ENCODE results near the gene FXYD6. TPM values are rescaled to one million over a fixed set of nuclear protein-coding genes. Genes with fewer than 3 reads are reported as not detected.
A peak's percentile ranks its signal among the peaks of the same experiment; 100 is the strongest.

Gene FXYD6
- total RNA-seq, 1 donor = 1.3 TPM

DNA sequence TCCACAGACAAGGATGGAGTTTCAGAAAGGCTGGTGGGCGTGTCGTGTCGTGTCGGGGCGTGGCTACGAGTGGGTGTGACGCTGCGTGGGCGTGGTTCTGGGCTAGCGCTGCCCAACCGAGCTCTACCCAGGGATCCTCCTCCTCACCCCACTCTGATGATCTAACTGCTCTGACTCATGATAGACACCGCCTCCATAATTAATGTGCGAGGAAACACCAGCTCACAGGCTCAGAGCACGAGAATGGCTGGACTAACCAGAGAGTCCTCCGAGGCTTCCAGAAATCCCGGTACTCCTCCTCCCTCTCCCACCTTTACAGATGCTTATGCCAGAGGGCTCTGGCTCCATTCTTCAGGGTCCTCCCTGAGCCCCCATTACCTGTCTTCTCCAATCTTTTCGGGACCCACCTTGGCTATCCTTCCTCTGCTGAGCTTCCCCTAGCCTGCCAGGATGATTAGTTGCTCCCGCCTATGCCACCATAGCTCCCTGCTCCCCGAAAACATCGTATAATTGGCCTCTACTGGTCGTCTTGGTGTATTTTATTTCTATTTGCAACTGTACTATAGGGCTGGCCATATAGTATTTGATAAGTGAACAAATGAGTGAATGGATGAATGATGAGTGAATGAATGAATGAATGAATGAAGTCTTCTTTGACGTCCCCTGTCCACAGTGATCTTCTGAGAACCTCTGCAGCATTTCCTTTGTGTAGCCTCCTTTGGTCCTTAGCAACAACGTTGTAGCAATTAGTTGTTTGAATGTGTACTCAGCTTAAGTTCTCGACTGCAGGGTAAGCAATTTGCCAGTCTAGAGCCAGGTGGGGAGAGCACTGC lies 31.0 kb upstream of the FXYD6 start:
- TF ChIP-seq, protein P1, sequence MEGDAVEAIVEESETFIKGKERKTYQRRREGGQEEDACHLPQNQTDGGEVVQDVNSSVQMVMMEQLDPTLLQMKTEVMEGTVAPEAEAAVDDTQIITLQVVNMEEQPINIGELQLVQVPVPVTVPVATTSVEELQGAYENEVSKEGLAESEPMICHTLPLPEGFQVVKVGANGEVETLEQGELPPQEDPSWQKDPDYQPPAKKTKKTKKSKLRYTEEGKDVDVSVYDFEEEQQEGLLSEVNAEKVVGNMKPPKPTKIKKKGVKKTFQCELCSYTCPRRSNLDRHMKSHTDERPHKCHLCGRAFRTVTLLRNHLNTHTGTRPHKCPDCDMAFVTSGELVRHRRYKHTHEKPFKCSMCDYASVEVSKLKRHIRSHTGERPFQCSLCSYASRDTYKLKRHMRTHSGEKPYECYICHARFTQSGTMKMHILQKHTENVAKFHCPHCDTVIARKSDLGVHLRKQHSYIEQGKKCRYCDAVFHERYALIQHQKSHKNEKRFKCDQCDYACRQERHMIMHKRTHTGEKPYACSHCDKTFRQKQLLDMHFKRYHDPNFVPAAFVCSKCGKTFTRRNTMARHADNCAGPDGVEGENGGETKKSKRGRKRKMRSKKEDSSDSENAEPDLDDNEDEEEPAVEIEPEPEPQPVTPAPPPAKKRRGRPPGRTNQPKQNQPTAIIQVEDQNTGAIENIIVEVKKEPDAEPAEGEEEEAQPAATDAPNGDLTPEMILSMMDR (IDR thresholded peaks at IDR 0.05; ENCODE audit: insufficient read depth, low read length) = no peak
- DNase-seq (ENCODE audit: low read depth) = peak; percentile 87
- peak overlapping the region; percentile 35 for H3K4me3 ChIP-seq (ENCODE audit: low read depth, low read length)

DNA sequence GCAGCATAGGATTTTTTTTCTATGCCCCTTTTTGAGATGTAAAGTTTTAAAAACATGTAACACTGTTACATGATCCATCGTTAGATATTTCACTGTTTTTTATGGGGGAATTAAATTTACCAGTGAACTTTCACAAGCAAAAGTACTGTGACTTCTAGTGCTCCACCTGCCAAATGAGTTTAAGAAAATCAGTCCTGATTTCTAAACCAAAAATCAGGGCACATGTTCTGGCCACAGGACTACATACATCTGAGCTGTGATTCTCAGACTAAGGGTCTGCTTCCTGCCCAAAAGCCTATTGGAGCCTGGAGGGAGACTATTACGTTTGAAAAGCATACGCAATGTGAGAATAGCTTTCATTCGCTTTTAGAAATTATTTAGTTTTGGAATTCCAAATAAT lies 30.3 kb upstream of the FXYD6 start:
- TF ChIP-seq, protein P1 (IDR thresholded peaks at IDR 0.05; ENCODE audit: insufficient read depth, low read length) = no peak
- H3K4me3 ChIP-seq (ENCODE audit: low read depth, low read length) = no peak overlapping the region
- no peak for DNase-seq (ENCODE audit: low read depth)

DNA sequence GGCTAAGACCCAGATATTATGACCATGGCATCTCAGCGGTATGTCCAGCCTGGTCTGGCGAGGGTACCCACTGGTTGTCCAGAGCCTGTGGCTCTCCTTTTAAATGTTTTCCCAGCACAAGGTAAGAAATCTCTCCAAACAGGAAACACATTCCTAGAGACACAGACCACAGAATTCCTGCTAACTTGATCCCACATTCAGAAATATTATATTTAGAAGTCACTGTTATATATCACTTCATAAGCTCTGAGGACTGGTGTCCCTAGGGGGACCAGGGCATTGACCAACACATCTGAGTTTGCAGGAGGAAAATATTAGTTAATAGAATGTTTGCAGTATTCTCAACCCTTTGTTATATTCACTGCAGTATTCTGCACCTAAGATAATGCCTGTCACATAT lies 29.7 kb upstream of the FXYD6 start:
- DNase-seq (ENCODE audit: low read depth) = no peak
- TF ChIP-seq, protein P1 (IDR thresholded peaks at IDR 0.05; ENCODE audit: insufficient read depth, low read length) = no peak
- no peak overlapping the region for H3K4me3 ChIP-seq (ENCODE audit: low read depth, low read length)

DNA sequence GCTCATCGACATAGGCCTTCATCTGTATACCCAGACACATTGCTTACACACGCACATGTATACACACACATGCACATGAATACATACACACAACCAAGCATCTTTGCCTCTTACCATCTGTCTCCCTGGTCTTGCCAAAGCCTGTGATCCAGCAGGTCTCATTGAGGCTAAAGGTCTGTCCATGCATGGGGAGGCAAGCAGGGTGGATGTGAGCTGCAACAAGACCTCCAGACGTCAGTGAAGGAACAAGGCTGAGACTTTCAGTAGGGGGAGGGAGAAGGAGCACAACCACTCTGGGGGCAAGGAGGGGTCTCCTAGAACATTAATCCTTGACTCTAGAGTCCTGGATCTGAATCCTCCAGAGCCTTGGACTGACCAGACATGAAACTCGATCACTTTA lies 29.1 kb upstream of the FXYD6 start:
- no peak for DNase-seq (ENCODE audit: low read depth)
- no peak overlapping the region for H3K4me3 ChIP-seq (ENCODE audit: low read depth, low read length)
- TF ChIP-seq, protein P1 (IDR thresholded peaks at IDR 0.05; ENCODE audit: insufficient read depth, low read length) = no peak

DNA sequence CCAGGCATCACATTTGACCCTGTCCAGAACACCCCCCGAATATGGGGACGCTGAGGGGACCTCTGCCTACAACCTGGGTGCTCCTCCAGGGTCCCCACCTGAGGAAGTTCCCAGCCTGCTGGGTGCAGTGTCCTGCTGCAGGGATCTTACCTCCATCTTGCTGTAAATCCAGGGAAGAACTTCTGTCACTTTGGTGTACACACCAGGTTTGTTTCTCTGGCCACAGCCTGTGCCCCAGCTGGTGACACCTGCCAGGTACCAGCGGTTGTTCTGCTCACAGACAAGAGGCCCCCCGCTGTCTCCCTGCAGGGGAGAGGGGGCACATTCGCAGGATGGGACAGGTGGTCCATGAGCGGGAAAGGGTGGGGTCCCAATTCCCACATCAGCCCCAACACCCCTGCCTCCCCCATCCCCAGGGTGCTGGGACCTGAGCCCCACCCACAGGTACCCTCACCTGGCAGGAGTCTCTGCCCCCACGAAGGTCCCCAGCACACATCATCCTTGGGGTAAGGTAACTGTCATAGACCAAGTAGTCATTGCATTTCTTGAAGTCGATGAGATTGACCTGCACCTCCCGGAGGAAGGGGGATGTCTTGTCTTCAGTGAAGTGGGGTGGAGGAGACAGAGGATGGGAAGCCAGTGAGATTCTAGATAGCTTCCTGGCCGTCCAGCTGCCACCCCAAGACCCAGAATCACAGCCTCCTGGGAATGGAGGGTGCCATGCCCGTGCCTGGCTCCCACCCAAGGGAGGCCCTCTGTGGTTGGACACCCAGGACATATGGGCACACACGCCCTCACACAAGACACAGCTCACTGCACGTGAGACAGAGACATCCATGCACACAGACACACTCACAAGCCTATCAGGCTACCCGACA lies 27.3 kb upstream of the FXYD6 start:
- H3K4me3 ChIP-seq (ENCODE audit: low read depth, low read length) = no peak overlapping the region
- TF ChIP-seq, protein P1 (IDR thresholded peaks at IDR 0.05; ENCODE audit: insufficient read depth, low read length) = no peak
- DNase-seq (ENCODE audit: low read depth) = no peak

DNA sequence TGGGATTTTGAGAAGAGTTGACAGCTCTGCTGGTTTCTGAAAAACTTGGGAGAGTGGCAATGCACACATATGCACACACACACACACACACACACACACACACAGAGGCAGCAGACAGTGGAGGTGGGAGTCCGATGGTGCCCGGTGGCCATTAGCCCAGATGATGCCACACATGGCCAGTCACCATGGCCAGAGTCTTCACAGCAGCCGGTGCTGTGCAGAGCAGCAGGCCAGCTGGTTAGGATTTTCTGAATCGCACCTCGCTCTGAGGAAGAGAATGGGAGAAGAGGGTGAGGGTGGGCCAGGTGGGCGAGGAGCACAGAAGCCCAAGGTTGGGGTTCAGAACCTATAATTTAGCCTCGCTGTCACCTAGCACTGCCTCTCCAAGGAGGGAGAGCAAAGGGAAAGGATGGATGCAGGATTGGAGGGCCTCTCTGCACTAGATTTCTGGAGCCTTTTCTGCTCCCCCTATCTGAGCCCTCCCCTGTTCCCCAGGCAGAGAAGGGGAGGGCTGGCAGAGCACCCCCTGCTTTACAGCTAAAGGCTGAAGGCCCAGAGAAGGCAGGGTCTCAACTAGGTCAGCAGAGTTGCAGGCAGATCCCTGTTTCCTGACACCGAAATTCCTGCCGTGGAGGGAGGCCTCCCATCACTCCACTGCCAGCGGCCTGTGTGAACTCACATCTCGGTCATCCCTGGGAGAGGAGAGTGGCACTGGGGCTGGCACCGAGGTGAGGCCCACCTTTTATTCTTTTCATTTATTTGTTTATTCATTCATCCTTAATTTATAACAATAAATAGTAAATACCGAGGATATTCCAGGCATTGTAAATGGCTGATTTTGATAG lies 25.8 kb upstream of the FXYD6 start:
- TF ChIP-seq, protein P1 (IDR thresholded peaks at IDR 0.05; ENCODE audit: insufficient read depth, low read length) = no peak
- no peak for DNase-seq (ENCODE audit: low read depth)
- H3K4me3 ChIP-seq (ENCODE audit: low read depth, low read length) = no peak overlapping the region
